HG03039 (cell line): ENCODE measurements around the gene HCRTR1.
"Not testable (repeated sequence)": the region's sequence is repeated elsewhere in the genome, so short reads cannot be mapped to it uniquely, and the experiment has no call there.

ENCODE experiments used
- ATAC-seq: cut with Tn5 transposase; IDR thresholded peaks from one replicate; pipeline ENCODE4 v1.9.1; 2021; ENCODE audit warnings: mild to moderate bottlenecking, moderate library complexity; ENCODE audit not compliant: unreplicated experiment

HCRTR1 gene

DNA sequence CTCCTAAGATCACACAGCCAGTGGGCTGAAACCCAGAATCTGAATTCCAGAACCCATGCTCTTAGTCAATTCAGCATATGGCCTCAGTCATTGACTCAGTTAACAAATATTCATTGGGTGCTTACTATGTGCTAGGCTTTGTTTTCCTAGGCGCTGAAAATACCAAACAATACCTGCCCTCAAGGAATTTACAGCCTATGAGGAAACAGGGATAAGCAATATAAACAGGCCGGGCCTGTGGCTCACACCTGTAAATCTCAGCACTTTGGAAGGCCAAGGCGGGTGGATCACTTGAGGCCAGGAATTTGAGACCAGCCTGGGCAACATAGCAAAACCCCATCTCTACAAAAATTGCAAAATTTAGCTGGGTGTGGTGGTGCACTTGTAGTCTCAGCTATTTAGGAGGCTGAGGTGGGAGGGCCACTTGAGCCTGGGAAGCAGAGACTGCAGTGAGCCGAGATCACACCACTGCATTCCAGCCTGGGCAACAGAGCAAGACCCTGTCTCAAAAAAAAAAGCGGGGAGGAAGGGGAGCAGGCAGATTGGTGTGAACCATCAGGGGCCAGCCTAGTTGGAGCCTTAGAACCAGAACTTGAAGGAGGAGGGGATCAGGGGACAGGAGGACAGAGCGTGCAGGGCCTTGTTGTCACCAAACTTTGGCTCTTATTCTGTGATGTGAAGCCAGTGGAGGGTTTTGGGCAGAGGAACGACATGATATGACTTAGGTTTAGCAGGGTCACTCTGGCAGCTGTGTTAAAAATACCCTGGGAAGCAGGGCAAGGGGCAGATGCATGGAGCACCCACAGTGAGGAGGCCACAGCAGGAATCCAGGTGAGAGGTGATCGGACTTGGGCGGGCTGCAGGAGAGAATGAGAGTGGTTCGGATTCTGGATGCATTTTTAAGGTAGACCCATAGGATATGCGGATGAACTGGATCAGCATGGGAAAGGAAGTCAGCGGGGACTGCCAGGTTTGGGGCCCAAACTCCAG lies 35.4 kb upstream of the HCRTR1 start:
- no peak for ATAC-seq

DNA sequence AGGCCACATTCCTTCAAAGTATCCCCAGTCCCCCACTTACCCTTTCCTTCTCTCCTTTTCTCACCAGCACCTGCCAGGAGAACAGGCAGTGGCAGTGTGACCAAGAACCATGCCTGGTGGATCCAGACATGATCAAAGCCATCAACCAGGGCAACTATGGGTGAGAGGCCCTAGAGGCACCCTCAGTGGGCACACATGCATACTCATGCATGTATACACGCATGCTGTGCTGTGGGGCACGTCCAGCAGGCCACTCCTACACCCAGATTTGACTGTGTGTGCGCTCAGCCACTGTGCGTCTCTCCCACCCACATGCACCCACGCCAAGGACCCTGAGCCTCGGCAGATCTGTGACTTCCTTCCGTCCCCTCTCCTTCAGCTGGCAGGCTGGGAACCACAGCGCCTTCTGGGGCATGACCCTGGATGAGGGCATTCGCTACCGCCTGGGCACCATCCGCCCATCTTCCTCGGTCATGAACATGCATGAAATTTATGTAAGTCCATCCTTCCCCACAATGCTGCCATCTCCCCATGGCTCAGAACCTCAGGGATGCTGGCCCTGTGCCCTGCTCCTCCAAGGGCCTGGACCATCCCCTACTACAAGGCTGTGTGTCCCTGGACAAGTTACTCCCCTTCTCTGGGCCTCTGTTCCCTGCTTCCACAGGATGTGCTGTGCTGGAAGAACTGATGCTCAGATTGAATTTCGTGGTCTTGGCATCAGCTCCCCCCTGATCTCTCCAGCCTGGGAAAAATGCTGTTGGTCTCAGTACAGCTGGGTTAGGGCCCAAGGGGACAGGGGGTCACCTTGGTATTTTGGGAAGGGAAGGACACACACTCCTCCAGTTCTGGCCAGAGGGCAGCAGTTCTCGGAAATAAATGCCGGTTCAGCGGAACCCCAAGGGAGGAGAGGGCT lies 34.2 kb upstream of the HCRTR1 start:
- no peak for ATAC-seq

DNA sequence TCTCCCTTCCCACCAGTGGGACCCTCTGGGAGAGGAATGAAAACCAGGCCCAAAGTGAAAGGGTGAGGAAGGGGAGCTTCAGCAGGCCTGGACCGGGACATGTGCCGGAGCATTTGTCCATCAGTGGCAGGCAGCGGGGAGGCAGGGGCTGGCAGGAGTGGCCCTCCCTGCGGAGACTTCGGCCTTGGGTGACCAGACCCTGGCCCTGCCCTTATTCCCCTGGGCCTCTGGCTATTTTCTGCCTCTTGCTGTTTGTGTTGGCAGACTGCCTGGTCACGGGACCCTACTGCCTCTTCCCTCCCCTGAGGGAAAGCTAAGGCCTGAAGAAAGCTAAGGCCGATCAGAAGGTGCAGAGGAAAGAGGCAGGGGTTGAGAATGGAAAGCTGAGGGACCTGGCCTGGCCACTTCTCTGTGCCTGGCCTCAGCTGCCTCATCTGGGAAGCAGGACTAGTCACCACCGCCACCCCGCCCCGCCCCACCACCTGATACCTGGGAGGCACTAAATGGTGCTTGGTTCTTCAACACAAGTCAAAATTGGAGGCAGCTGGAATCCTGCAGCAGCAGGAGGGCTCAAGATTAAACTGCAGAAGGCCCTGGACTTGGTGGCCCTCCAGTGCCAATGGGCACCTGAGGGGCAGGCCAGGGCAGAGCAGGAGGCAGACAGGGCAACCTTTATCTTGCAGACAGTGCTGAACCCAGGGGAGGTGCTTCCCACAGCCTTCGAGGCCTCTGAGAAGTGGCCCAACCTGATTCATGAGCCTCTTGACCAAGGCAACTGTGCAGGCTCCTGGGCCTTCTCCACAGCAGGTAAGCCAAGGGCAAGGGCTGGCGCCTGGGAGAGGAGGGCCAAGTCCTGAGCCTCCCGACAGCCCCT lies 33.3 kb upstream of the HCRTR1 start:
- ATAC-seq: no peak

DNA sequence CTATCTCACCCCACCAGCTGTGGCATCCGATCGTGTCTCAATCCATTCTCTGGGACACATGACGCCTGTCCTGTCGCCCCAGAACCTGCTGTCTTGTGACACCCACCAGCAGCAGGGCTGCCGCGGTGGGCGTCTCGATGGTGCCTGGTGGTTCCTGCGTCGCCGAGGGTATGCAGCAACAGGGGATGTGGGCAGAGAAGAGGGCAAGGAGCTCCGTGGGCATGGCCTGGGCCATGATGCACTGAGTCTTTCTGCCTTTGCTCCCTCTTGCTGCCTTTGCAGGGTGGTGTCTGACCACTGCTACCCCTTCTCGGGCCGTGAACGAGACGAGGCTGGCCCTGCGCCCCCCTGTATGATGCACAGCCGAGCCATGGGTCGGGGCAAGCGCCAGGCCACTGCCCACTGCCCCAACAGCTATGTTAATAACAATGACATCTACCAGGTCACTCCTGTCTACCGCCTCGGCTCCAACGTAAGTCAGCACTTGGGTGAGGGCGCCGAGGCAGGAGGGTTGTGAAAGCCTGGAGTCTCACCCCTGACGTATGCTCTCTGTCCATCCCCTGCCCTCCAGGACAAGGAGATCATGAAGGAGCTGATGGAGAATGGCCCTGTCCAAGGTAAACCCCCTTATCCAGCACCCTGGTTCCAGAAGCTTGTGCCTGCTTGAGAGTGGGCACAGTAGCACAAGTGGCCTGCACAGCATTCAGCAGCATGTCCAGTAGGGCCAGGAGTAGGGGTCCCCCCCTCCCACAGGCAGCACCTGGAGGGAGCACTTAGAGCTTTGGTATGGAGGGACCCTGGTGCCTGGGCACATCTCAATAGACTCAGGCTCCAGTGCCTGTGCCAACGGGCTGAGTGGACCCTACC lies 32.4 kb upstream of the HCRTR1 start:
- no peak for ATAC-seq

DNA sequence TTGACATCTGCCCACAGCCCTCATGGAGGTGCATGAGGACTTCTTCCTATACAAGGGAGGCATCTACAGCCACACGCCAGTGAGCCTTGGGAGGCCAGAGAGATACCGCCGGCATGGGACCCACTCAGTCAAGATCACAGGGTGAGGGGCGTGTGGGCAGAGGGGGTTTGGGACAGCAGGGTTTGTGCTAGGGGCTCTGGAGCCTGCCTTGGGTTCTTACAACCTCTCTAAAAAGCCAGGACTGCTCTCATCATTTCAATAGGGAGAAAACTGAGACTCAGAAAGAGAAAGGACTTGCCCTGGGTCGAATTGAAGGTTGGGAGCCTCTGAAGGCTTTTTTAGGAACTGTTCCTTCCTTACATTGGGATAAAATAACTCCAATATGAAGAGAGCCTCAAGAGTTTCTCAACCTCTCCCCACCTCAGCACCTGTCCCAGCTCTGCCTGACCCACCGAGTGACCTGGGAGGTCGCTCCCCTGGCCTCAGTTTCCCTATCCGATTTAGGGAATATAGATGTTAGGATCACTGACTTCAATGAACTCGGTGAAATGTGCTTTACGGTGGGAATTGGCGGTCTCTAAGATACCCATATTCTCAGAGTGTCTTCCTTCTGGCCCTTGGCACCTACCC lies 31.6 kb upstream of the HCRTR1 start:
- no peak for ATAC-seq

DNA sequence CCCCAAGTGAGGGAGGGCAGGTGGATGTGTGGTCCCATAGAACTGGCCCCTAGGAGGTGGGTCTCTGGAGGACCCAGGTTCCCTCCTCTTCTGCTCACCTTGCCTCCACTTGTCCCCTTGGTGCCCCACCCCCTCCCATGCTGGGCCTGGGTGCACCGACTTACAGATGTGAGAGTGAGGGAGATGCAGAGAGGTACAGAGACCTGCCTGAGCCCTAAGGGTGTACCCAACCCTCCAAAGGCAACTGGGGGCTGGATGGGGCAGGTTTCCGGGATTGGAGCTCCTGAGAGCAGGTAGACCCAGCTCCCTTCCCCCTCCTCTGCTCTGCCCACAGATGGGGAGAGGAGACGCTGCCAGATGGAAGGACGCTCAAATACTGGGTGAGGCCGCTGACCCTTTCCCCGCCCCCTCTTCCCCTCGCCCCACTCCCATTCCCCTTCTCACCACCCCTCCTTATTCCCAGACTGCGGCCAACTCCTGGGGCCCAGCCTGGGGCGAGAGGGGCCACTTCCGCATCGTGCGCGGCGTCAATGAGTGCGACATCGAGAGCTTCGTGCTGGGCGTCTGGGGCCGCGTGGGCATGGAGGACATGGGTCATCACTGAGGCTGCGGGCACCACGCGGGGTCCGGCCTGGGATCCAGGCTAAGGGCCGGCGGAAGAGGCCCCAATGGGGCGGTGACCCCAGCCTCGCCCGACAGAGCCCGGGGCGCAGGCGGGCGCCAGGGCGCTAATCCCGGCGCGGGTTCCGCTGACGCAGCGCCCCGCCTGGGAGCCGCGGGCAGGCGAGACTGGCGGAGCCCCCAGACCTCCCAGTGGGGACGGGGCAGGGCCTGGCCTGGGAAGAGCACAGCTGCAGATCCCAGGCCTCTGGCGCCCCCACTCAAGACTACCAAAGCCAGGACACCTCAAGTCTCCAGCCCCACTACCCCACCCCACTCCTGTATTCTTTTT lies 30.8 kb upstream of the HCRTR1 start:
- no peak for ATAC-seq

DNA sequence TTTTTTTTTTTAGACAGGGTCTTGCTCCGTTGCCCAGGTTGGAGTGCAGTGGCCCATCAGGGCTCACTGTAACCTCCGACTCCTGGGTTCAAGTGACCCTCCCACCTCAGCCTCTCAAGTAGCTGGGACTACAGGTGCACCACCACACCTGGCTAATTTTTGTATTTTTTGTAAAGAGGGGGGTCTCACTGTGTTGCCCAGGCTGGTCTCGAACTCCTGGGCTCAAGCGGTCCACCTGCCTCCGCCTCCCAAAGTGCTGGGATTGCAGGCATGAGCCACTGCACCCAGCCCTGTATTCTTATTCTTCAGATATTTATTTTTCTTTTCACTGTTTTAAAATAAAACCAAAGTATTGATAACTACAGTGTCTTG lies 30.2 kb upstream of the HCRTR1 start:
- ATAC-seq: not testable (repeated sequence)

DNA sequence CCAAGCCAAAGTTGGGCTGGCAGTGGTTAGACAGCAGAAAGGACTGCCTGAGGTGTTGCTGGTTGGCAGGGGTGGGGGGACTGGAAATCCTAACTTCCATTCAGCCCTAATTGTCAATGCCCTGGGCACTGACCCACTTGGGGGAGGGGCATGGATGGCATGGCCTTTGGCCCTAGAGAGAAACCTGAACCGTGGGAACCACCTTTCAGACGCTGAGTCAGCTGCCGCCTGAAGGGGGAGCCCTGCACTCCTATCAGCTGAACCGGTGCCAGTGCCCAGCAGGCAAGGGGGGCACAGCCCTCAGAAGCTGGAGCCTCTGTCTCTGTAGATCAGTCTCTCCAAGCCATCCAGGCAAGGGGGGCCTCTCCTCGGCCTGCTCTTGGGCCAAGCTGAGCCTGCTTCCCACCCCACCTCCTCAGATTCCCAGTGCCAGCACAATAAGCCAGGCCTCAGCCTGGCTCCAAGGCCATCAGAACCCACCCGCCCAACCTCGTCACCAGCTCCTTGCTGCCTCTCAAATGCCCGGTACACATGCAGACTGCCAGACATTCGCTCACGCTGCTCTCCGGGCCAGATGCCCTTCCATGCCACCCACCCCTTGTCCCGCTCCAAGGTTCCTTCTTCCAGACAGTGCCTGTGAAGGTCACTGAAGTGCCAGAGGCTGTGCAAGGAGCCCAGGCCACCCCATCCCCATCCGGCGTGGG lies 29.6 kb upstream of the HCRTR1 start:
- no peak for ATAC-seq

DNA sequence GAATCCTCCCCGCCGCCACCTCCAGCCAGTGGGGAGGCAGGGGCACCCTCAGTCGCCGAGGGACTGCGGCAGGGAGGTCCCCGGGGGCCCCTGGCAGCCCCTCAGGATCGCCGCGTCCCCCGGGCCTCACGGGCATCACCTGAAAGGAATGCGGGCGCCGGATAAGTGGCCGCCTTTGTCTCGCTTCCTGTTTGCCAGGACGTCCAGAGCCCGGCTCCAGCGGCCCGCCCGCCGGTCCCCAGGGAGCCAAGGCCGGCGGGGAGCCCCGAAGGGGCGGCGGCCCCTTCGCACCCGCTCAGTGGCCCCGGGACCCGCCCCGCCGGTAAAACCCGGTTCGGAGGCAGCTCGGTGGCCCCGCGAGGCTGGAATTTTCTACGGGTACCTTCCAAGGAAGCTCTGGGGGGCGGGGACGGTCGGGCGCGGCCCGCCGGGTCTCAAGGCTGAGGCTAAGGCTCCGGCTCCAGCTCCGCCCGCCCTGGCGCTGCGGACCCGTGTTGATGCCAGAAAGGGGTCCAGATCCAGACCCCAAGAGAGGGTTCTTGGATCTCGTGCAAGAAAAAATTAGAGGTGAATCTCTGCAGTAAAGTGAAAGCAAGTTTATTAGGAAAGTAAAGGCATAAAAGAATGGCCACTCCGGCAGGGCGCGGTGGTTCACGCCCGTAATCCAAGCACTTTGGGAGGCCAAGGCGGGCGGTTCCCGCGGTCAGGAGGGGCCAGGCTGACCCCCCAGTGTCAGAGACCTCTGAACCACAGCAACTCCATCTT lies 28.6 kb upstream of the HCRTR1 start:
- ATAC-seq: no peak

DNA sequence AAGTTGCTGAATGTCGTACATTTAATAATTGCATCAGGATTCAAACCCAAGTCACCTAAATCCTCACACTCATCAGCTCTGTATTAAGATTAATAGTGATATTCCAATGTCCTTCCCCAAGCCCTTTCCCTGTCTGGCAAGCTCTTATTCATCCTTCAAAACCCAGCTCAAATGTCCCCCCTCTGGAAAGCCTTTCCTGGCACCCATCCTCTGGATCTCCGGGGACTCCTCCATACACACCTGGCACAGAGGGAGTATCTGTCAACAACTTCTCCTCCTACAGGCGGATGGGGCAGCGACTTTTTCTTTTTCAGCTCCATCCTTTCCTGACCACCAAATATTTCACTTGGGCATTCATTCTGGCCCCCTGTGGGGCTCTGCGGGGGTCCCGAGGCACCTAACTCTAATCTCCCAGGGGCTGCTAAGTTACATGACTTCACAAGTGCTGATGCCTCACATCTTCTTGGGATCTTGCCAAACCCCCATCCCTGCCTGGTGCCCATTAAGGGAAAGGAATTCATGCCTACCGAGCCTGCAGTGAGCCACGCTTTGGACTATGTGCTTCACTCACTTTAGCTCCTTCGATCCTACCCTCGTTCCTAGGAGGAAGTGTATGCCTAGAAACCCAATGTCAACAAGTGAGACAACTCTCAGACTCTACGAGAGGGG lies 25.9 kb upstream of the HCRTR1 start:
- ATAC-seq: no peak

DNA sequence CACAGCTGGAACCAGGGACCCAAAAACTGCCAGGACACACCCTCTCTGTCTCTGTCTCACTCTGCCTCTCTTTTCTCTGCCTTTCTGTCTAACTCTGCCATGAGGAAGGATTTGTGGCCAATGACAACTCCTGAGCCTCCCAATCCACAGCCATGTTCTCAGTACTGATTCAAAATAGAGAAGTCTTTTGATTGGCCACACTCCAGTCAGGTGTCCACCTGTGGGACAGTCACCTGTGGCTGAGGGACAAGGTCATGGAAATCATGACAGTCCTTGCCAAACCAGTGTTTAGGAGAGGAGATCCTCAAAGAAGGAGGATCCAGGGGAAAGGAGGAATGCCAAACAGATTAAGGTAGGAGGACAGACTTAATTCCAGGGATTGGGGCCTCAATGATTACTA lies 25.4 kb upstream of the HCRTR1 start:
- no peak for ATAC-seq

DNA sequence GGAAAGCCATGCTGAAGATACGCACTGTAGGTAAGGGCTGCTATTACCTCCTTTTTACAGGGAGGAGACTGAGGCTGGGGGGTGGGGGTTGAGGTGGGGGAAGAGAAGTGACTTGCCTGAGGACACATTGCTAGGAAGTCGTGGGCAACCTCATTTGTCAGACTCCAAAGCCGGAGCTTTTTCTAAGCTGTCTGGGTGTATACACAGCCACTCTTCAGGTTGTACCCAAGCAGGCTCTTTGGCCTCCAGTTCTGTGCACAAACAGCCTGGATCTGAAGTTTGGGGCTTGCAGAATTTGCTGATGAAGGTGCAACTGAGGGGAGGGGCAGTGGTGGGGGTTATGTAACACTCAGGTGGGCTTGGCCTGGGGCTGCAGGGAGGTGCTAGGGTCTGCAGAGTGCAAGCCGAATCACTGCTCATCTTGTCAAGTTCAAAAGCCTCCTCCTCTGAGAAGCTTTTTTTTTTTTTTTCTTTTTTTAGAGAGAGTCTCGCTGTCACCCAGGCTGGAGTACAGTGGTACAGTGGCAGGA lies 24.3 kb upstream of the HCRTR1 start:
- ATAC-seq: no peak

DNA sequence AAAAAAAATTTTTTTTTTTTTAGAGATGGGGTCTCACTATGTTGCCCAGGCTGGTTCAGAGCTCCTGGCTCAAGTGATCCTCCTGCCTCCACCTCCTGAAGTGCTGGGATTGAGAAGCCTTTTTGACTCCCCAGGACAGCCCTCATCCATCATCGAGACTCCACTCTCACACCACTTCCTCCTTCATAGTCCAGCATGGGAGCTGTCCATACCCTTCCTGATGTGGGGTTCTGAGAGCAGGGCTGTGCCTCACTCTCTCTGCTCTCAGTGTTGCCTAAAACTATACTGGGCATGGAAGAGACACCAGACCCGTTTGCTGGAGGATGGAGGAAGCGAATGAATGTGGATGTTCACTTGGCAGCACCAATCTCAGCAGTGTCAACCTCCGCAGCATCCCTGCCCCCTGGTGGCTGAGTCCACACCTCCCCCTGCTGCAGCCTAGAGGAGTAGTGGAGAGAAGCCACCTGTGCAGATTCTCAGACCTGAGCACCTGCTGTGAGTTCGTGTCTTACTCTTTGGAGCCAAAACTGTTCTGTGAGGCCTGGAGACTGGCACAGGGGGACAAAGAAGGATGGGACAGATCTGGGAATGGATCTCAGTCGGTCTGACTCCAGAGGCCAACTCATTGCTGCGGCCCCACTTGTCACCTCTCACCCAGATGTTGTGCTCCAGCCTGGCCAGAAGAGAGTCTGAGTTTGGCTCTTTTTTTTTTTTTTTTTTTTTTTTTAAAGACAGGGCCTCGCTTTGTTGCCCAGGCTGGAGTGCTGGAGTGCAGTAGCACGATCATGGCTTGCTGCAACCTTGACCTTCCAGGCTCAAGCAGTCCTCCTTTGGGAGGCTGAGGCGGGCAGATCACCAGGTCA lies 23.5 kb upstream of the HCRTR1 start:
- ATAC-seq: no peak

DNA sequence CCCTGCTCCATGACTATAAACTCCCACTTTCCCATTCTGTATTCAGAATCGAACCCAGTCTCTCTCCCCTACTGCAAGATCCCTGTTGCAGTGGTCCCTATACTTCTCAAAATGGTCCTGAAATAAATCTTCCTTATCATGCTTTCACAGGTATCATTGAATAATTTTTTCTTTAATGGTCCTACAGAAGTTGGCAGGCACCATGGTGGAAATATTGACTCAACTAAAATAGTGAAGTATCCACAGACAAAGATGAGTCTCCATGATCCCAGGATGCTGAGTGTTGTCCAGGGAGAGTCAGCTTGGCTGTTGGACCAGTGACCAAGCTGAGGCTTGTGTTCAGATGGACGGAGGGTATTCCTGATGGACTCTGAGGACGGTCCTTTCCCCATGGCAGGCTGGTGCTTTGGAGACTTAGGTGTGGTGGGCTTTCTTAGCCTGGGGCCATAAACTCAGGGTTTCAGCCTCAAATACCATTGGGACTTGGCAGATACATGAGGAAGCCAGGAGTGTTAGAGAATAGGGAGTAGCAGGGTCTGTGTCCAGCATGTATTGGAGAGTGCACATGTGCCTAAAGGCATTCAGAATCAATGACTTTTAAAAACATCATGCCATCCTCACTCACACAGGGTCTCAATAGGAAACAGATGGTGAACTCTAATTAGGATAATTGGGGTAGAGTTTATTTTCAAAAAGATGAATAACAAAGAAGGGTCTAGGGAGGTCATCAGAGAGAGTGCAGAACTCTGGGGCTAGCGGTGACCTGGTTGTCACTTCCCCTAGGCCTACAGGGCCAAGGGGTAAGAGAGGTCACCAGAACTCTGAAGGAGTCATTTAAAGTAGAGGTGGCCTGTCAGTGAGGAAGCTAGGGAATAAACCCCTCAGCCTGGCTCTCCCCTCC lies 21.4 kb upstream of the HCRTR1 start:
- ATAC-seq: no peak
